KMS-11 (cell line): ENCODE data around the gene MITF.

Experiments
- H2AFZ ChIP-seq: fragments of 200-600 bp; sonication (generic); 2 replicates; pipeline ENCODE4 v1.6.1; 2016; ENCODE audit warnings: antibody characterized with exemption, mixed run types, low read depth
- H3K27ac ChIP-seq: fragments of 200-600 bp; sonication (generic); 2 replicates; pipeline ENCODE4 v1.6.1; 2016; ENCODE audit warnings: mild to moderate bottlenecking, mixed run types
- H3K27me3 ChIP-seq: fragments of 200-600 bp; sonication (generic); 2 replicates; pipeline ENCODE4 v1.6.1; 2017; ENCODE audit warnings: mild to moderate bottlenecking, low read depth, mixed run types, moderate library complexity; ENCODE audit not compliant: insufficient read depth
- H3K36me3 ChIP-seq: fragments of 200-600 bp; sonication (generic); 2 replicates; pipeline ENCODE4 v1.6.1; 2017; ENCODE audit warnings: mild to moderate bottlenecking, mixed run types; ENCODE audit not compliant: insufficient read depth
- H3K4me1 ChIP-seq: fragments of 200-600 bp; sonication (generic); 2 replicates; pipeline ENCODE4 v1.6.1; 2016; ENCODE audit warnings: mild to moderate bottlenecking, low read depth, mixed run types; ENCODE audit not compliant: poor library complexity, severe bottlenecking
- H3K4me2 ChIP-seq: fragments of 200-600 bp; sonication (generic); 2 replicates; pipeline ENCODE4 v1.7.0; 2016; ENCODE audit warnings: mild to moderate bottlenecking, mixed run types
- H3K4me3 ChIP-seq: fragments of 200-600 bp; sonication (generic); IDR thresholded peaks from 2 replicates; pipeline ENCODE4 v1.6.1; 2017; ENCODE audit warnings: low read depth, low read length, mixed read lengths; ENCODE audit not compliant: insufficient read depth
- H3K79me2 ChIP-seq: fragments of 200-600 bp; sonication (generic); 2 replicates; pipeline ENCODE4 v1.6.1; 2016; ENCODE audit warnings: low read depth, mixed run types; ENCODE audit not compliant: insufficient read depth
- H3K9ac ChIP-seq: fragments of 200-600 bp; sonication (generic); 2 replicates; pipeline ENCODE4 v1.6.1; 2016; ENCODE audit warnings: mild to moderate bottlenecking, mixed run types
- H4K20me1 ChIP-seq: fragments of 200-600 bp; sonication (generic); 2 replicates; pipeline ENCODE4 v1.6.1; 2016; ENCODE audit warnings: mild to moderate bottlenecking, mixed run types; ENCODE audit not compliant: insufficient read depth
- CTCF ChIP-seq: fragments of 200-600 bp; sonication (generic); conservative IDR thresholded peaks from 2 replicates; pipeline ENCODE4 v1.6.1; 2017; ENCODE audit warnings: low read depth, mild to moderate bottlenecking, antibody characterized with exemption, low read length, moderate library complexity, mixed read lengths

The MITF gene

GRCh38 chr3:69890691-69891090 lies 151.4 kb downstream of the MITF start:
- no peaks in the 10 kb centered on the region for H3K36me3 ChIP-seq
- no peak overlapping the region for H3K4me3 ChIP-seq
- no peak overlapping the region for H3K9ac ChIP-seq
- no peak overlapping the region for H3K4me2 ChIP-seq
- no peak overlapping the region for H2AFZ ChIP-seq
- no peaks in the 10 kb centered on the region for H4K20me1 ChIP-seq
- no peaks in the 10 kb centered on the region for H3K4me1 ChIP-seq
- no peaks in the 10 kb centered on the region for H3K27me3 ChIP-seq
- H3K79me2 ChIP-seq: no peaks in the 10 kb centered on the region
- no peak overlapping the region for H3K27ac ChIP-seq
- no peak for TF ChIP-seq CTCF

GRCh38 chr3:69892706-69893105 lies 153.4 kb downstream of the MITF start:
- no peaks in the 10 kb centered on the region for H4K20me1 ChIP-seq
- H3K27ac ChIP-seq: no peak overlapping the region
- H3K9ac ChIP-seq: no peak overlapping the region
- H3K4me3 ChIP-seq: no peak overlapping the region
- no peaks in the 10 kb centered on the region for H3K4me1 ChIP-seq
- H3K27me3 ChIP-seq: no peaks in the 10 kb centered on the region
- H3K36me3 ChIP-seq: no peaks in the 10 kb centered on the region
- H3K4me2 ChIP-seq: no peak overlapping the region
- TF ChIP-seq CTCF: no peak
- no peak overlapping the region for H2AFZ ChIP-seq
- no peaks in the 10 kb centered on the region for H3K79me2 ChIP-seq

- no peak for TF ChIP-seq CTCF
- Histone ChIP-seq H3K27me3 (no peaks in the 10 kb centered on the region), H3K4me1 (no peaks in the 10 kb centered on the region), H3K27ac (no peak overlapping the region), H3K4me2 (no peak overlapping the region), H3K79me2 (no peaks in the 10 kb centered on the region), H2AFZ (no peak overlapping the region), H4K20me1 (no peaks in the 10 kb centered on the region), H3K36me3 (no peaks in the 10 kb centered on the region), H3K9ac (no peak overlapping the region), H3K4me3 (no peak overlapping the region)
These were observed 154.0 kb downstream of the MITF start for GRCh38 chr3:69893274-69893673.

GRCh38 chr3:69896095-69896494 lies 156.8 kb downstream of the MITF start:
- Histone ChIP-seq H3K79me2 (no peaks in the 10 kb centered on the region), H3K36me3 (no peaks in the 10 kb centered on the region), H3K9ac (no peak overlapping the region), H3K27me3 (no peaks in the 10 kb centered on the region), H3K4me2 (no peak overlapping the region), H3K27ac (no peak overlapping the region), H2AFZ (no peak overlapping the region), H3K4me1 (no peaks in the 10 kb centered on the region), H3K4me3 (no peak overlapping the region), H4K20me1 (no peaks in the 10 kb centered on the region)
- TF ChIP-seq CTCF: no peak

- Histone ChIP-seq H3K79me2 (no peaks in the 10 kb centered on the region), H3K4me3 (no peak overlapping the region), H3K4me2 (no peak overlapping the region), H3K4me1 (no peaks in the 10 kb centered on the region), H3K36me3 (no peaks in the 10 kb centered on the region), H3K27me3 (no peaks in the 10 kb centered on the region), H4K20me1 (no peaks in the 10 kb centered on the region), H3K9ac (no peak overlapping the region), H2AFZ (no peak overlapping the region), H3K27ac (no peak overlapping the region)
- no peak for TF ChIP-seq CTCF
These were observed 161.1 kb downstream of the MITF start for GRCh38 chr3:69900331-69900730.
